Epithelial cell of esophagus (primary cell): ENCODE results near the gene HSDL2.

Source experiments
- DNase-seq: peaks from one replicate; pipeline ENCODE4 v3.0.0; 2010; ENCODE audit warnings: low read depth
- H3K4me3 ChIP-seq: 2 replicates; pipeline ENCODE4 v1.5.1; 2011; ENCODE audit warnings: mild to moderate bottlenecking, low read length, control low read depth
- CTCF ChIP-seq: IDR thresholded peaks from 2 replicates; pipeline ENCODE4 v1.5.1; 2011; ENCODE audit warnings: low read depth, mild to moderate bottlenecking, low read length, control low read depth, inconsistent platforms; ENCODE audit not compliant: insufficient read depth; ENCODE audit errors: missing control alignments

Gene HSDL2

DNA sequence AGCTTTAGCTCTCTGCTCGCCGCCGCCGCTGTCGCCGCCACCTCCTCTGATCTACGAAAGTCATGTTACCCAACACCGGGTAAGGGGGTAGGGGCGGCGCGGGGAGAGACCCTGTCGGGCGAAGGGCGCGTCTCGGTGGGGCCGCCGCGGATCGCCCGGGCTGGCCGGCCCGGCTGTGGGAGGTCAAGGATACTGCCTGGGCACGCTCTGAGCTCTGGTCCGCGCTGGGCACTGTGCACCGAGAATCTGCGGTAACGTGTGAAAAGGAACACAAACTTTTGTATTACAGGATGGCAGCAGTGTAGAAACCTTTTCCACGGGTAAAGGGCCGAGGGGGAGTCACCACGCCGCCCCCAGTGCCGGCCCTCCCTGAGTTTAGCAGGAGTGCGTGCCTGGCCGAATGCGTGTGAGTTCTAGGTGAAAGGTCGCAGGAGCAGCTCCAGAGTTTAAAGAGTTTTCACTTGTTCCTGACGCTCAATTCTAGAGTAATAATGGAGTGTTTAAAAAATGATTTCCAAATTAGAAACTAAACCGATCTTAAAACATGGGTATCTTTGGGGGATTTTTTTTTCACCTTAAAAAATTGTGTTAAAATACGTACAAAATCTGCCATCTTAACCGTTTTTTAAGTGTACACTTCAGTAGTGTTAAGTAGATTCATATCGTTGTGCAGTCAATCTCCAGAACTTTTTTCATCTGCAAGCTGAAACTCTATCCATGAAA is at the start of gene HSDL2:
Gene HSDL2 (plus strand): TSS at position 7 of the 723 bp plus-strand sequence. CDS start 56 bp downstream, at position 63.
- H3K4me3 ChIP-seq: peak within 1 kb of the TSS; percentile 78
- no peak for TF ChIP-seq CTCF
- DNase-seq: peak; percentile 42

GRCh38 chr9:112331674-112331952 is 48.3 kb upstream of the HSDL2 start:
- no peak for TF ChIP-seq CTCF
- DNase-seq: no peak
- peak overlapping the region; percentile 85 for H3K4me3 ChIP-seq

DNA sequence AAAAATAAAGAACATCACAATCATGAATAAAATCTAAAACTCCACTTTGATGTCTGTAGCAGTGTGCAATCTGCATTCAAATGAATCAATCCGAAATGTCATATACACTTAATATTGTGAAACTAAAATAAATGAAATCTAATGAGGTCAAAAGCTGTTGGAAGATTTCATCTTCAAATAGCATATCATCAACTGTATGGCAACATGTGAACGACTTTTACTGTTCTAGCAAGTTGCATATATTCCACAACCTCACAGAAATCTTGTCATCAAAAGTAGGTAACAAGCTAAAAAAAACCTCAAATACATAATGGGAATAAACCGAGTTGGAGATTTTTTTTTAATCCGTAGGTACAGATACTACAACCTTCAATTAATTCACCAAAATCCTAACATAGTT is 47.7 kb upstream of the HSDL2 start:
- TF ChIP-seq CTCF: no peak
- no peak for DNase-seq

DNA sequence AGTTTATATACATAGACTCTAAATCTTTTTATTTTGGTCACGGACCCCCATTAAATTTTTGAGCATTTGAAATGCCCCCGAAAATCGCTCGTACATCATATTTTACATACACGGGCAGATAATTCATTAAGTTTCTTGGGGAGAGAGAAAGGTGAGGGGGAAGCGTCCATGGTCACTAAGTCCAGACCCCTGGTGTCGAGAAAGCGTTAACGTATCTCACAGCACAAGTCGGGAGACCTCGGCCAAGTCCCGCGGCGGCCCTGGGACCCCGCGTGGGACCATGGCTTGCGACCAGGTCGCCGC is 47.3 kb upstream of the HSDL2 start:
- DNase-seq: no peak
- peak overlapping the region; percentile 85 for H3K4me3 ChIP-seq
- no peak for TF ChIP-seq CTCF

More for the DNA sequence above, 47.7 kb upstream of the HSDL2 start:
- peak overlapping the region; percentile 85 for H3K4me3 ChIP-seq

DNA sequence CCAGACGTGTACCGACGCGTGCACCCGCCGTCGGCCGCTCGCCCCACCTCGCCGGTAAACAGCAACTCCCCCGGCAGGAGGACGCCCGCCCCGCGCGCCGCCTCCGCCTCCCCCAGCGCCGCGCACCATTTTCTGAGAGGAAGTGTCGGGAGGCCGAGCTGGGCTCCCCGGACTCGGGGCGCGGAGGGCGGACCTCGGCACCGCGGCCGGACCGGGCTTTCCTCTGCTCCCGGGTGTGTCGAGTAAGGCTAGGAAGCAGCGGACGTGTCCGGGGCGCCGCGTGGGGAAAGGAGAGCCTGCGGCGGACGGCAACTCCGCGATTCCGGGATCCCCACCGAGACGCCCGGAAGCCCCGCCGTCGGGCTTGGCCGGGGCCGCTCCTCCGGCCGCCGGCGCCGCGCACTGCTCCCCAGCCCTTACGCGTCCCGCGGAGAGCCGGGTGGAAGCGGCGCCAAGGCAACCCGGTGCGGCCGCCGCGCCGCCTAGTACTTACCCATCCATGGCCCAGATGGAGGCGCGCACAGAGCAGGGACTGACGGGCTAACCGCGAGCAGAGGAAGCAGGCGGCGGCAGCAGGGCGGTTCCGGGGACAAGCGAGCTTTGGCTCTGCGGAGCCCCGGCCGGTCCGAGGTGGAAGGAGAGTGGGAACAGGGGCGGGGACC is 46.8 kb upstream of the HSDL2 start, which contains the start of gene PTBP3:
Gene PTBP3 (minus strand): TSS at position 643 of the 662 bp plus-strand sequence. CDS start 35,754 bp downstream, outside the sequence.
- no peak for TF ChIP-seq CTCF
- peak; percentile 86 for DNase-seq
- H3K4me3 ChIP-seq: peak within 1 kb of the TSS; percentile 85

GRCh38 chr9:112333639-112334431 is 46.1 kb upstream of the HSDL2 start:
- H3K4me3 ChIP-seq: peak overlapping the region; percentile 85
- DNase-seq: peak; percentile 97
- peak; percentile 62 for TF ChIP-seq CTCF
